ENCODE data around the gene ZNF107. TPM values are rescaled to one million over a fixed set of nuclear protein-coding genes. Genes with fewer than 3 reads are reported as not detected.
"Not testable (repeated sequence)": the region's sequence is repeated elsewhere in the genome, so short reads cannot be mapped to it uniquely, and the experiment has no call there.

ZNF107 gene
- total RNA-seq, 1 donor from 2014 or later = 0.85 TPM

GRCh38 chr7:64729089-64729848 lies 63.3 kb downstream of the ZNF107 start:
- no peak for TF ChIP-seq CTCF (IDR thresholded peaks at IDR 0.05)
- intact Hi-C loops (cut with DNase I) = no loop called here
- Histone ChIP-seq H3K27ac (no peak overlapping the region), H3K9me3 (peaks cover 4 to 8% of the 10 kb centered on the region in 2 donors), H3K27me3 (no peaks in the 10 kb centered on the region), H3K4me1 (no peaks in the 10 kb centered on the region), H3K36me3 (no peaks in the 10 kb centered on the region), H3K4me3 (no peak overlapping the region)
- no peak for DNase-seq (ENCODE audit: low spot score in 2 of 2)

- no peaks in the 10 kb centered on the region for H3K27me3 ChIP-seq
- DNase-seq (ENCODE audit: low spot score in 2 of 2) = no peak
- H3K4me3 ChIP-seq = no peak overlapping the region
- no peaks in the 10 kb centered on the region for H3K4me1 ChIP-seq
- no peaks in the 10 kb centered on the region for H3K36me3 ChIP-seq
- H3K27ac ChIP-seq = no peak overlapping the region
- peaks cover 0 to 3% of the 10 kb centered on the region in 2 donors for H3K9me3 ChIP-seq
- TF ChIP-seq CTCF (IDR thresholded peaks at IDR 0.05) = no peak
- intact Hi-C loops (cut with DNase I) = no loop called here
Measured at GRCh38 chr7:64733550-64734240, 67.8 kb downstream of the ZNF107 start.

GRCh38 chr7:64736575-64736974 lies 70.6 kb downstream of the ZNF107 start:
- H3K27me3 ChIP-seq = no peaks in the 10 kb centered on the region
- H3K9me3 ChIP-seq = peaks cover 0 to 3% of the 10 kb centered on the region in 2 donors
- no peak for DNase-seq (ENCODE audit: low spot score in 2 of 2)
- no peaks in the 10 kb centered on the region for H3K36me3 ChIP-seq
- H3K4me3 ChIP-seq = no peak overlapping the region
- no peak overlapping the region for H3K27ac ChIP-seq
- intact Hi-C loops (cut with DNase I) = no loop called here
- TF ChIP-seq CTCF (IDR thresholded peaks at IDR 0.05) = no peak
- no peaks in the 10 kb centered on the region for H3K4me1 ChIP-seq

- intact Hi-C loops (cut with DNase I); H3K27ac ChIP-seq; H3K36me3 ChIP-seq; H3K27me3 ChIP-seq; H3K4me3 ChIP-seq; H3K9me3 ChIP-seq; H3K4me1 ChIP-seq; DNase-seq (ENCODE audit: low spot score in 2 of 2): not testable (repeated sequence)
Measured at GRCh38 chr7:64738403-64738802, 72.5 kb downstream of the ZNF107 start.

GRCh38 chr7:64738953-64739352 lies 73.0 kb downstream of the ZNF107 start:
- H3K4me3 ChIP-seq; H3K27me3 ChIP-seq; DNase-seq (ENCODE audit: low spot score in 2 of 2); H3K4me1 ChIP-seq; H3K27ac ChIP-seq; H3K9me3 ChIP-seq; H3K36me3 ChIP-seq; intact Hi-C loops (cut with DNase I): not testable (repeated sequence)

- H3K27ac ChIP-seq = peak overlapping the region in 1 of 2 donors; percentile 18
Measured at GRCh38 chr7:64744680-64745079, 78.7 kb downstream of the ZNF107 start.

More at GRCh38 chr7:64744680-64745079, 78.7 kb downstream of the ZNF107 start:
- DNase-seq (ENCODE audit: low spot score in 2 of 2) = no peak
- Histone ChIP-seq H3K27me3 (no peaks in the 10 kb centered on the region), H3K9me3 (no peaks in the 10 kb centered on the region), H3K4me3 (no peak overlapping the region), H3K4me1 (peaks cover 0 to 5% of the 10 kb centered on the region in 2 donors), H3K36me3 (no peaks in the 10 kb centered on the region)
- intact Hi-C loops (cut with DNase I) = no loop called here
- TF ChIP-seq CTCF (IDR thresholded peaks at IDR 0.05) = no peak

Data from ascending aorta (tissue), 2 donors.